Astrocyte (in vitro differentiated cells and primary cell): ENCODE measurements around the gene NXN. TPM values are rescaled to one million over a fixed set of nuclear protein-coding genes. Genes with fewer than 3 reads are reported as not detected.

Experiments used
- DNase-seq: peaks from one replicate; pipeline ENCODE4 v3.0.0-alpha.2; 2010; ENCODE audit warnings: low read depth
- FAIRE-seq: peaks from 2 replicates; lab custom pipeline; 2011; peaks lifted over from hg19 to GRCh38; lab: Jason Lieb, UNC
- H2AFZ ChIP-seq: 2 replicates; pipeline ENCODE4 v1.6.0; 2012; ENCODE audit warnings: low read depth, low read length, inconsistent platforms
- H3K27ac ChIP-seq: 2 replicates; pipeline ENCODE4 v1.5.1; 2011; ENCODE audit warnings: low read depth, low read length, inconsistent platforms
- H3K27me3 ChIP-seq: 2 replicates; pipeline ENCODE4 v1.6.0; 2011; ENCODE audit warnings: low read length, inconsistent platforms; ENCODE audit not compliant: insufficient read depth
- H3K36me3 ChIP-seq: 2 replicates; pipeline ENCODE4 v1.5.1; 2011; ENCODE audit warnings: low read length, inconsistent platforms; ENCODE audit not compliant: insufficient read depth
- H3K4me1 ChIP-seq: 2 replicates; pipeline ENCODE4 v1.5.1; 2011; ENCODE audit warnings: low read length, inconsistent platforms; ENCODE audit not compliant: insufficient read depth
- H3K4me2 ChIP-seq: 2 replicates; pipeline ENCODE4 v1.6.0; 2012; ENCODE audit warnings: low read length, inconsistent platforms
- H3K4me3 ChIP-seq: 2 replicates; pipeline ENCODE4 v1.5.1; 2011; ENCODE audit warnings: low read depth, mild to moderate bottlenecking, low read length, inconsistent platforms; ENCODE audit not compliant: insufficient read depth
- H3K79me2 ChIP-seq: 2 replicates; pipeline ENCODE4 v1.6.0; 2012; ENCODE audit warnings: mild to moderate bottlenecking, low read length, inconsistent platforms; ENCODE audit not compliant: insufficient read depth
- H3K9ac ChIP-seq: 2 replicates; pipeline ENCODE4 v1.6.0; 2012; ENCODE audit warnings: mild to moderate bottlenecking, low read length, inconsistent platforms
- H3K9me3 ChIP-seq: 2 replicates; pipeline ENCODE4 v1.5.1; 2012; ENCODE audit warnings: low read depth, mild to moderate bottlenecking, low read length, inconsistent platforms; ENCODE audit not compliant: insufficient read depth
- H4K20me1 ChIP-seq: 2 replicates; pipeline ENCODE4 v1.6.0; 2012; ENCODE audit warnings: low read length, inconsistent platforms; ENCODE audit not compliant: insufficient read depth
- H3K27ac Mint-ChIP-seq: one replicate; pipeline ENCODE4 v1.8.0; 2021; ENCODE audit warnings: mild to moderate bottlenecking, mixed read lengths; ENCODE audit not compliant: unreplicated experiment
- H3K27me3 Mint-ChIP-seq: one replicate; pipeline ENCODE4 v1.8.0; 2021; ENCODE audit warnings: low read depth, mixed read lengths; ENCODE audit not compliant: unreplicated experiment
- H3K36me3 Mint-ChIP-seq: one replicate; pipeline ENCODE4 v1.8.0; 2021; ENCODE audit warnings: low read depth, mixed read lengths; ENCODE audit not compliant: unreplicated experiment
- H3K4me1 Mint-ChIP-seq: one replicate; pipeline ENCODE4 v1.8.0; 2021; ENCODE audit warnings: low read depth, mixed read lengths; ENCODE audit not compliant: unreplicated experiment
- H3K4me3 Mint-ChIP-seq: one replicate; pipeline ENCODE4 v1.8.0; 2021; ENCODE audit warnings: mild to moderate bottlenecking, moderate library complexity, mixed read lengths; ENCODE audit not compliant: unreplicated experiment
- H3K9me3 Mint-ChIP-seq: one replicate; pipeline ENCODE4 v1.8.0; 2021; ENCODE audit warnings: mild to moderate bottlenecking, mixed read lengths; ENCODE audit not compliant: unreplicated experiment
- EZH2 ChIP-seq: IDR thresholded peaks from 2 replicates; pipeline ENCODE4 v1.6.1; 2012; ENCODE audit warnings: mild to moderate bottlenecking, low read length, inconsistent platforms; ENCODE audit not compliant: insufficient read depth
- total RNA-seq: library from RNA; stranded (reverse); gene quantifications from 2 replicates; pipeline ENCODE4 v1.2.1, GENCODE V29; 2021
- TF ChIP-seq, protein P1 (sequence below): IDR thresholded peaks from 2 replicates; pipeline ENCODE4 v1.5.1; 2011; ENCODE audit warnings: low read depth, mild to moderate bottlenecking, inconsistent platforms, low read length, moderate library complexity; ENCODE audit not compliant: insufficient read depth

The NXN gene
- total RNA-seq, 1 donor from 2014 or later = 104 TPM

DNA sequence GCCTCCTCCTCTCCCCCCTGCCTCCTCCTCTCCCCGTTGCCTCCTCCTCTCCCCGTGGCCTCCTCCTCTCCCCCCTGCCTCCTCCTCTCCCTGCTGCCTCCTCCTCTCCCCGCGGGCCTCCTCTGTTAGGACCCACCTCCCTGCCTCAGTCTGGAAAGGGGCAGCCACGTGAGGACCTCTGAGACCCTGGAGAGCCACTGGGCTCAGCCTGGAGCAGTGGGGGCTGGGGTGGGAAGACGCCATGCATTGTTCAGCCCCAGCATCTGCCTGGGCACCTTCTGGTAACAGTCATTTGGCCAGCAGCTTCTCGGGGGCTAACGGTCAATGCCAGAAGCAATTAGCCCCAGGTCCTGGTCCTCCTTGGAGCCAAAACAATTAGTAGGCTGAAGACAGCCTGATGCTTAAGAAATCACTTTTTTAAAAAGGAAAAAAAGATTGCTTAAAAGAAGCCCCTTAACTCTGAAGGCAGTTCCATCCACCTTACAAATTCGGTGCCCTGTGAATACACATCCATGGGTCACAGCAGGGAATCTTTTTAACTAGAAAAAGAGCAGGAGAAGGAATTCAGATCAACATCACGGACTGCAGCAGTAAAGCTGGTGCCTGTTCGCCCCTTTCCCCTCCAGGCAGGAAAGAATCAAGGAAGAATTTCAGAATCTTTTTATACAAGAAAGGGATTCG, 29.8 kb downstream of the NXN start:
- no peak for DNase-seq
- Histone ChIP-seq H3K9ac (peak overlapping the region; percentile 11), H3K27ac (peak overlapping the region; percentile 15), H3K27me3 (no peaks in the 10 kb centered on the region), H3K79me2 (peaks cover 35% of the 10 kb centered on the region), H2AFZ (no peak overlapping the region), H3K9me3 (no peaks in the 10 kb centered on the region), H3K4me3 (no peak overlapping the region), H3K4me1 (peaks cover 34% of the 10 kb centered on the region), H4K20me1 (peaks cover 21% of the 10 kb centered on the region), H3K36me3 (peaks cover 3% of the 10 kb centered on the region), H3K4me2 (no peak overlapping the region)
- H3K27me3 Mint-ChIP-seq = no peaks in the 10 kb centered on the region
- H3K4me1 Mint-ChIP-seq = peaks cover 34% of the 10 kb centered on the region
- no peak overlapping the region for H3K4me3 Mint-ChIP-seq
- peaks cover 11% of the 10 kb centered on the region for H3K36me3 Mint-ChIP-seq
- H3K27ac Mint-ChIP-seq = peak overlapping the region; percentile 98
- TF ChIP-seq EZH2 = no peak
- no peaks in the 10 kb centered on the region for H3K9me3 Mint-ChIP-seq
- no peak for FAIRE-seq

DNA sequence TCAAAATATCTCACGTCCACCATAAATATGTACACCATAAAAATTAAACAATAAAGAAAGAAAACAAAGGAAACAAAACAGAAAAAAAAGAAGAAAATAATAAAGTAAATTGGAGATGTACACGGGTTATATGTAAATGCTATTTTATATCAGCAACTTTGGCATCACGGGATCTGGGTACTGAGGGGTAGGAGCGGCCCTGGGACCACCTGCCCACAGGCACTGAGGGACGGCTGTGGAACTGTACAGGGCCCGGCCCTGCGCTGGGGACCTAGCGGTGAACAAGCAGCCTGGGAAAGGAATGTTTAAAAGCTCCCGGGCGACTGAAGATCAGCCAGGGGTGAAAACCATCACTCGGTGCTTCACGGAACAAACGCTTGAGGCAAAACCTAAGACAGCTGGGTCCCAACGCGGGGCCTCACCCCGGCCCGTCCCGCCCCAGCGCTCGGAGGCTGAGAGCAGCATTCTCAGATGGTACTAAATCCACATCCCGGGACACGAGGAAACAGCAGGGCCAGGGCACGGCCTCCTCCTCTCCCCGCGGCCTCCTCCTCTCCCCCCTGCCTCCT, 31.2 kb downstream of the NXN start:
- H3K4me2 ChIP-seq = no peak overlapping the region
- peaks cover 3% of the 10 kb centered on the region for H3K36me3 ChIP-seq
- Mint-ChIP-seq H3K27ac (peak overlapping the region; percentile 66), H3K27me3 (no peaks in the 10 kb centered on the region), H3K4me3 (no peak overlapping the region), H3K36me3 (peaks cover 5% of the 10 kb centered on the region), H3K9me3 (no peaks in the 10 kb centered on the region), H3K4me1 (peaks cover 31% of the 10 kb centered on the region)
- no peak for FAIRE-seq
- H3K9ac ChIP-seq = no peak overlapping the region
- H3K27me3 ChIP-seq = no peaks in the 10 kb centered on the region
- H2AFZ ChIP-seq = no peak overlapping the region
- H3K27ac ChIP-seq = no peak overlapping the region
- peaks cover 45% of the 10 kb centered on the region for H3K79me2 ChIP-seq
- H4K20me1 ChIP-seq = peaks cover 28% of the 10 kb centered on the region
- H3K9me3 ChIP-seq = no peaks in the 10 kb centered on the region
- no peak for TF ChIP-seq EZH2
- TF ChIP-seq, protein P1, sequence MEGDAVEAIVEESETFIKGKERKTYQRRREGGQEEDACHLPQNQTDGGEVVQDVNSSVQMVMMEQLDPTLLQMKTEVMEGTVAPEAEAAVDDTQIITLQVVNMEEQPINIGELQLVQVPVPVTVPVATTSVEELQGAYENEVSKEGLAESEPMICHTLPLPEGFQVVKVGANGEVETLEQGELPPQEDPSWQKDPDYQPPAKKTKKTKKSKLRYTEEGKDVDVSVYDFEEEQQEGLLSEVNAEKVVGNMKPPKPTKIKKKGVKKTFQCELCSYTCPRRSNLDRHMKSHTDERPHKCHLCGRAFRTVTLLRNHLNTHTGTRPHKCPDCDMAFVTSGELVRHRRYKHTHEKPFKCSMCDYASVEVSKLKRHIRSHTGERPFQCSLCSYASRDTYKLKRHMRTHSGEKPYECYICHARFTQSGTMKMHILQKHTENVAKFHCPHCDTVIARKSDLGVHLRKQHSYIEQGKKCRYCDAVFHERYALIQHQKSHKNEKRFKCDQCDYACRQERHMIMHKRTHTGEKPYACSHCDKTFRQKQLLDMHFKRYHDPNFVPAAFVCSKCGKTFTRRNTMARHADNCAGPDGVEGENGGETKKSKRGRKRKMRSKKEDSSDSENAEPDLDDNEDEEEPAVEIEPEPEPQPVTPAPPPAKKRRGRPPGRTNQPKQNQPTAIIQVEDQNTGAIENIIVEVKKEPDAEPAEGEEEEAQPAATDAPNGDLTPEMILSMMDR = no peak
- H3K4me1 ChIP-seq = peaks cover 24% of the 10 kb centered on the region
- H3K4me3 ChIP-seq = no peak overlapping the region
- no peak for DNase-seq

DNA sequence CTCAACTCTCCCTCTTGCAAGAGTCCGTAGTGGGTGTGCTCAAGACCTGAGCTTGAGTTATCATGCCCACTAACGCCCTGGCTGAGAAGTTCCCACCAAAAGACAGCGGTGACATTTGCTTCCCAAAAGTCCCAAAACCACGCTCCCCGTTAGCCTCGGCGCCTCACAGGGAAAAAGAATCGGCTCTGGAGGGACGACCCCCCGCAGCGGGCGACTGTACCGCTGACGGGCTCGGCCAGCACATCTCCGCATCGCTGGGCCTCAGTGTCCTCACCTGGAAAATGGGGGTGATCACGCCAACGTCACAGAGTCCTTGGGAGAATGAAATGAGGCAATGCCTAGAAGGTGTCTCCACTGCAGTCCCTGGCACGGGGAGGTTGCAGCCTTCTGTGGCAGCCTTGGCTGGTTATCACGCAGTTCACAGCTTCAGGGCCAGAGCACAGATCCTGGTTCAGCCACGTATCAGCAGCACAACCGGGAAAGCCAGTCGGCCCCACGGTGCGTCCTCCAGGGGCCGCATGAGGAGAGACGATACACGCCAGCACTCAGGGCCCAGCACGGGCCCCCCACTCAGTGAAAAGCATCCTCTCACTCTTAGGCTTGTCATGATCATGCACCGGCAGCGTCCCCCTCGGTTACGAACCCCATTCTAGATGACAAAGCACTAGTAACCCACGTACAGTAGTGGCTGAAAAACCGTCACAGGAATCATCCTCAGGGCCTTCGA, 32.9 kb downstream of the NXN start:
- Histone ChIP-seq H4K20me1 (peaks cover 34% of the 10 kb centered on the region), H3K4me2 (no peak overlapping the region), H2AFZ (no peak overlapping the region), H3K4me1 (peaks cover 19% of the 10 kb centered on the region), H3K9ac (no peak overlapping the region), H3K27me3 (no peaks in the 10 kb centered on the region), H3K9me3 (no peaks in the 10 kb centered on the region), H3K4me3 (no peak overlapping the region), H3K79me2 (peaks cover 46% of the 10 kb centered on the region), H3K27ac (no peak overlapping the region), H3K36me3 (peaks cover 3% of the 10 kb centered on the region)
- Mint-ChIP-seq H3K27me3 (no peaks in the 10 kb centered on the region), H3K9me3 (no peaks in the 10 kb centered on the region), H3K4me3 (no peak overlapping the region), H3K36me3 (peaks cover 8% of the 10 kb centered on the region), H3K27ac (no peak overlapping the region), H3K4me1 (peaks cover 29% of the 10 kb centered on the region)
- FAIRE-seq (no peak), DNase-seq (no peak)
- TF ChIP-seq EZH2 = no peak
- TF ChIP-seq, protein P1 = no peak
